Pancreas (tissue), 10 donors: ENCODE measurements around the gene ACTR5. TPM values are rescaled to one million over a fixed set of nuclear protein-coding genes. Genes with fewer than 3 reads are reported as not detected.
"Not testable (repeated sequence)": the region's sequence is repeated elsewhere in the genome, so short reads cannot be mapped to it uniquely, and the experiment has no call there.

Experiments
- ATAC-seq, 4 donors: fragments of 200-7000 bp; cut with Tn5 transposase; one replicate each; pipeline versions ENCODE4 v1.8.0 to v1.9.1; 2020; ENCODE audit warnings: mild to moderate bottlenecking in 4 of 4, moderate library complexity in 4 of 4
- DNase-seq, 6 donors: peaks; one replicate each; pipeline ENCODE4 v3.0.0-alpha.2; 2020
- FAIRE-seq: peaks from 2 replicates; lab custom pipeline; 2012; peaks lifted over from hg19 to GRCh38; lab: Jason Lieb, UNC
- H3K27ac ChIP-seq, 4 donors: fragments of 200-600 bp; sonication (generic); 1 replicate in 3 of 4; 2 replicates in 1 of 4; pipeline versions ENCODE4 v1.5.0 to v1.8.0; 2020
- H3K27me3 ChIP-seq, 4 donors: fragments of 200-600 bp; one replicate each; pipeline ENCODE4 v1.8.0; 2021
- H3K36me3 ChIP-seq, 3 donors: fragments of 200-600 bp; sonication (generic) in 1 of 3; one replicate each; pipeline versions ENCODE4 v1.5.0 to v1.8.0; 2020 to 2021
- H3K4me1 ChIP-seq, 3 donors: fragments of 200-600 bp; one replicate each; pipeline ENCODE4 v1.8.0; 2021
- H3K4me3 ChIP-seq, 4 donors: fragments of 200-600 bp; sonication (generic) in 2 of 4; one replicate each; pipeline versions ENCODE4 v1.5.0 to v1.8.0; 2020 to 2021
- H3K9me3 ChIP-seq, 4 donors: fragments of 200-600 bp; one replicate each; pipeline ENCODE4 v1.8.0; 2021
- WGBS, 2 donors: extraction: QIAGEN DNeasy Blood & Tissue Kit; methylation state at CpG; one replicate each; pipeline ENCODE4 v1.1.7; 2013; 5-methylcytosine and 5-hydroxymethylcytosine counted together
- intact Hi-C, 3 donors: fragments of 100-400 bp; cut with DNase I; formaldehyde crosslinking; loops; one replicate each; pipeline versions ENCODE4 v1.11.1 to v1.14.2; 2022
- polyA plus RNA-seq, 2 donors: library from polyadenylated mRNA; stranded (reverse); fragments of 200-250 nt; gene quantifications; one replicate each; pipeline ENCODE4 v1.2.3, GENCODE V29; 2013
- total RNA-seq, 6 donors: library from RNA; stranded (reverse); fragmentation: NEBNext Ultra II Directional in 4 of 6; extraction: Animal tissue kit (Norgen Biotek cat#: 25700) in 4 of 6; gene quantifications; one replicate each; pipeline versions ENCODE4 v1.2.1 to v1.2.4, GENCODE V29; 2021 to 2023
- TF ChIP-seq, protein P1 (sequence below), 4 donors: fragments of 200-600 bp; sonication (generic) in 3 of 4; IDR thresholded peaks; one replicate each; pipeline versions ENCODE4 v1.5.0 to v1.8.0; 2021; ENCODE audit warnings: antibody characterized with exemption in 4 of 4
- donor health status: healthy with polysubstance abuse.
- donor health status: DM: no; HTN: no; CAD: no; lungs with moderate emphysema.
- donor health status: DM: no; HTN: no; CAD: no.
- donor health status: control.
- donor health status: control.
- donor health status: Bipolar disorder and iron deficiency.
- donor health status: DM: yes; HTN: yes; CAD: no.
- donor health status: DM: no; HTN: no; CAD: no.
- donor health status: DM: no; HTN: no; CAD: no.
- donor health status: DM: yes; HTN: yes; CAD: no.

The ACTR5 gene
- total and polyA plus RNA-seq, 8 donors: 2.4 to 9.8 (median 3.2) TPM

DNA sequence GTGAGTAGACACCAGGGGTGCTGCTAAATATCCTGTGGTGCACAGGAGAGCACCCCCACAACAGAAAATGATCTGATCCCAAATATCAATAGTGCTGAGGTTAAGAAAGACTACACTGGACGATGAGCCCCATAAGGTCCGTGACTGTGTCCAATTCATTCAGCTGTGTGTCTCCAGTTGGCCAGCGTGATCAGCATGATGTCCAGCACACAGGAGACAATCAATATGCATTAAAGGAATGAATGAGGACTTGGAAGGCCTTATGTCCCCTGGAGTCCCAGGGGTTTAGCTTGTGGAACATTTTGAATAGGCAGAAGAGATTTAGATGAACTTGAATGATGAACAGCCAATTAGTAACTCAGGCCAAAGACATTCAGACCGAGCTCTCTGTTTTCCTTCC is 63.5 kb downstream of the ACTR5 start:
- H3K27ac ChIP-seq: no peak overlapping the region
- H3K4me1 ChIP-seq: no peaks in the 10 kb centered on the region
- TF ChIP-seq, protein P1, sequence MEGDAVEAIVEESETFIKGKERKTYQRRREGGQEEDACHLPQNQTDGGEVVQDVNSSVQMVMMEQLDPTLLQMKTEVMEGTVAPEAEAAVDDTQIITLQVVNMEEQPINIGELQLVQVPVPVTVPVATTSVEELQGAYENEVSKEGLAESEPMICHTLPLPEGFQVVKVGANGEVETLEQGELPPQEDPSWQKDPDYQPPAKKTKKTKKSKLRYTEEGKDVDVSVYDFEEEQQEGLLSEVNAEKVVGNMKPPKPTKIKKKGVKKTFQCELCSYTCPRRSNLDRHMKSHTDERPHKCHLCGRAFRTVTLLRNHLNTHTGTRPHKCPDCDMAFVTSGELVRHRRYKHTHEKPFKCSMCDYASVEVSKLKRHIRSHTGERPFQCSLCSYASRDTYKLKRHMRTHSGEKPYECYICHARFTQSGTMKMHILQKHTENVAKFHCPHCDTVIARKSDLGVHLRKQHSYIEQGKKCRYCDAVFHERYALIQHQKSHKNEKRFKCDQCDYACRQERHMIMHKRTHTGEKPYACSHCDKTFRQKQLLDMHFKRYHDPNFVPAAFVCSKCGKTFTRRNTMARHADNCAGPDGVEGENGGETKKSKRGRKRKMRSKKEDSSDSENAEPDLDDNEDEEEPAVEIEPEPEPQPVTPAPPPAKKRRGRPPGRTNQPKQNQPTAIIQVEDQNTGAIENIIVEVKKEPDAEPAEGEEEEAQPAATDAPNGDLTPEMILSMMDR (IDR thresholded peaks at IDR 0.05): no peak
- H3K27me3 ChIP-seq: peaks cover 0 to 5% (median 1%) of the 10 kb centered on the region in 4 donors
- WGBS, 2 donors: 70 to 71% methylated on average over 4 of the region's 4 CpGs
- intact Hi-C loops: no loop called here
- DNase-seq (no peak), FAIRE-seq (no peak), ATAC-seq (no peak)
- H3K4me3 ChIP-seq: no peak overlapping the region
- no peaks in the 10 kb centered on the region for H3K9me3 ChIP-seq
- H3K36me3 ChIP-seq: no peaks in the 10 kb centered on the region

DNA sequence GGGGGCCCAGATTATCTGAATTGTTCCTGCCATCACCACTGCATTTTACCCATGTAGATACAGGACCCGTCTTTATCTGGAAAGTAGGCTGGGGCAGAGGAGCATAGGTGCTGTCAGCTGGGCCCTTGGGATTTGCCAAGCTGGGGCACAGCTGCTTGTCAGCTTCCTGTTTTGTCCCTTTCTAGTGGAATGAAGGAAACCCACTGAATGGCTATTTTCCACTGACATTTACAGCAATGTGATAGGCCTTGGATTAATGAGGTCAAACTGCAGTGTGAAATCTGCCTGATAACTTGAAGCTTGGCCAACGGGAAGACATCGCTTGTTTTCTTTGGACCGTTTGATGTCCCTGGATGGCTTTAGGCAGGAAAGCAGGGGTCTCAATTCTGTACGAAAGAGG is 63.9 kb downstream of the ACTR5 start:
- Histone ChIP-seq H3K4me1 (no peaks in the 10 kb centered on the region), H3K27me3 (peaks cover 0 to 1% (median 0%) of the 10 kb centered on the region in 4 donors), H3K27ac (no peak overlapping the region), H3K9me3 (no peaks in the 10 kb centered on the region), H3K36me3 (no peaks in the 10 kb centered on the region), H3K4me3 (no peak overlapping the region)
- 47 to 56% methylated on average over 5 of the region's 5 CpGs for WGBS, 2 donors
- ATAC-seq (no peak), FAIRE-seq (no peak), DNase-seq (no peak)
- intact Hi-C loops: no loop called here
- TF ChIP-seq, protein P1 (IDR thresholded peaks at IDR 0.05): no peak

DNA sequence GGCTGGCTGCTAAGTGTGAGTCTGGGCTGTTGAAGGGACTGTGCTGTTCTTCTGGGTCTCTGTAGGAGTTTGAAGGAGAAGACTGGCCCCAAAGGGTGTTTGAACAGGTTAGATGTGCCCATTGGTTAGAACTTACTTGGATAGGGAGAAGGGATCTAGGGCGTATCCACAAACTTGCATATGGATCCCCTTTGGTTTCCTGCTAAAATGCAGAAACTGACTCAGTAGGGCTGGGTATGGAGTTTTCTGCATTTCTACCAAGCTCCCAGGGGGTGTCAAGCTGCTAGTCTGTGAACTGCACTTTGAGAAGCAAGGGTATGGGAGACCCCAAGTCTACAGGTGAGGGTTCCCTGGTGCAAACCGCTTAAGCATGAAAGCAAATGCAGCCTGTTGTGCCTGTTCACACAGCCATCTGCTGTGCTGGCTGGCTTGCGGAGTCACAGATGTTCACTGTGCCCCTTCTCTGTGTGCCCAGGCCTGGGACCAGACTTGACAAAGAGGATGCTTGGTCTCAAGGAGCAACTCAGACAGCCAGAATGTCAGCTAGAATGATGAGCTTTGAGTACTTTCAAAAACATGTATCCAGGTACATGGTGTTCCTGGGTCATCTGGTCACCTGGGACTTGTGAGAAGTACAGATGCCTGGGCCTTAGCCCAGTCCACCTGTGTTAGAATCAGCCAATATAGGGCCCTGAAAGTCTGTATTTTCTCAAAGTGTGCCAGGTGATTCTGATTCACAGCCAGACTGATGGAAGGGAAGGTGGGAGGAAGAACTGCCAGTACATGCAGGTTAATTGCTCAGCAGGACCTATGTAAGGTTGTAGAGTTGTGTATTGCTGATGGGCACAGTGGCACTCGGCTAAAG is 64.7 kb downstream of the ACTR5 start:
- Histone ChIP-seq H3K4me1 (no peaks in the 10 kb centered on the region), H3K4me3 (no peak overlapping the region), H3K27ac (no peak overlapping the region), H3K27me3 (no peaks in the 10 kb centered on the region), H3K9me3 (no peaks in the 10 kb centered on the region), H3K36me3 (no peaks in the 10 kb centered on the region)
- TF ChIP-seq, protein P1 (IDR thresholded peaks at IDR 0.05): no peak
- WGBS, 2 donors: 78 to 81% methylated on average over 4 of the region's 4 CpGs
- FAIRE-seq (no peak), ATAC-seq (no peak), DNase-seq (no peak)
- intact Hi-C loops: no loop called here

DNA sequence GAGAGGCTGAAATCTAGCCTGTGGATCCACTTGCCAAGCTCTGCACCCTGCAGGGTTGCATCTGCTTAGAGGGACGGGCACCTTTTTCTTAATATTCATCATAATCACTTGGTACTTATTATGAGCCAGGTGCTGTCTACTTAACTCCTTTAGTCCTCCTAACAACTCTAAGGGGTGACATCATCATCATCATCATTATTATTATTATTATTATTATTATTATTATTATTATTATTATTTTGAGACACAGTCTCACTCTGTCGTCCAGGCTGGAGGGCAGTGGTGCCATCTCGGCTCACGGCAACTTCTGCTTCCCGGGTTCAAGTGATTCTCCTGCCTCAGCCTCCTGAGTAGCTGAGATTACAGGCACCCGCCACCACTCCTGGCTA is 65.3 kb downstream of the ACTR5 start:
- FAIRE-seq, H3K27me3 ChIP-seq, H3K4me1 ChIP-seq, ATAC-seq, H3K27ac ChIP-seq, H3K4me3 ChIP-seq, DNase-seq, H3K36me3 ChIP-seq, intact Hi-C loops, H3K9me3 ChIP-seq: not testable (repeated sequence)
- whole genome bisulfite sequencing, 2 donors: 86 to 91% methylated on average over 6 of the region's 6 CpGs

DNA sequence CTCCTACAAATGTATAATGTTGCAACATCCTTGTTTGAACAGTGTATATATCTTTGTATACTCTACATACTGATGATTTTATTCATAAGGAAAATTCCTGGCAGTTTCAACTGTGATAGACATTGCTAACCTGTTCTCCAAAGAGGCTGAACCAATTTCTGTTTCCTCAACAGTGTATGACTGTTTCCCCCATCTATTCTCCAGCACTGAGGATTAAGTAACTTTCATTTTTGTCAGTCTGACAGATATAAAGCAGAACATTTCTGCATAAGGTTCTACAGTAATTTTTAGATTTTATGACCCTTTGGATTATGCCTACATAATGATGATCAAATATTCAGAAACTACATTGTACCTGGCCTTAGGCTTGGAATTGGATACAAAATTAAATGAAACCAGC is 67.2 kb downstream of the ACTR5 start:
- intact Hi-C loops: no loop called here
- no peak overlapping the region for H3K4me3 ChIP-seq
- TF ChIP-seq, protein P1 (IDR thresholded peaks at IDR 0.05): no peak
- DNase-seq: no peak
- ATAC-seq: no peak
- H3K27ac ChIP-seq: no peak overlapping the region
- H3K36me3 ChIP-seq: no peaks in the 10 kb centered on the region
- H3K9me3 ChIP-seq: no peaks in the 10 kb centered on the region
- no peak for FAIRE-seq
- no peaks in the 10 kb centered on the region for H3K27me3 ChIP-seq
- H3K4me1 ChIP-seq: no peaks in the 10 kb centered on the region
